ENCODE data around the gene RIMS3.

The RIMS3 gene

DNA sequence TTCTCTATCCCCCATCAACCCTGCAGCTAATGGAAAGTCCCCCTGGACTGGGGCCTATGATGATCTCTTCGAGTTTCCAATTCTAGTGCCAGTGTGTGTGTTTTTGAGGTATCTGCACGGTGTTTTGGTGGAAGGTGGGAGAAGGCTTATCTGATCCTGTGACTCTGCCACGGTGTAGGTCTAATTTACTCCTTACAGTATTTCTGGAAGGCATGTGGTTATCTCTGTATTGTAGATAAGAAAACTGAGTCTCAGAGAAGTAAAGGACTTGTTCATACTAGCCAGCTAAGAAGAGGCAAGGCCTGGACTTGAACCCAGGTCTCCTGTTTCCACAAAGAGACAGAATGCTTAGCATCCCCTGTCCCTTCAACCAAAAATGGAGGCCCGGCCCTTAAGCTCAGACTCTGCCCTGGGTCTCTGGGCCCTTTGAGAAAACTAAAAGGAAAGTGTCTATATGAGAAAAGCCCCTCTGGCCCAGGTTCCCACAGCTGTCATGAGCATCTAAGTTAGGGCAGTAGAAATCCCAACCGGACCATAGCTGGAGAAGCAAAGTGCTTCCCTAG lies 20.3 kb downstream of the RIMS3 start:
- Histone ChIP-seq H3K27ac (ENCODE audit: low read length) (no peak overlapping the region), H2AFZ (ENCODE audit: low read depth, low read length) (no peak overlapping the region), H3K4me3 (ENCODE audit: low read length) (no peak overlapping the region), H4K20me1 (ENCODE audit: insufficient read depth, low read length) (no peaks in the 10 kb centered on the region), H3K4me1 (ENCODE audit: low read length) (no peaks in the 10 kb centered on the region), H3K27me3 (ENCODE audit: low read depth, low read length) (no peaks in the 10 kb centered on the region), H3K9ac (ENCODE audit: low read length) (no peak overlapping the region), H3K36me3 (replicated peaks; ENCODE audit: low read depth, low read length) (no peaks in the 10 kb centered on the region), H3K4me2 (ENCODE audit: low read length) (no peak overlapping the region), H3K9me3 (ENCODE audit: insufficient read depth, low read length) (no peaks in the 10 kb centered on the region), H3K79me2 (ENCODE audit: low read length) (no peaks in the 10 kb centered on the region)
- TF ChIP-seq, protein P1, sequence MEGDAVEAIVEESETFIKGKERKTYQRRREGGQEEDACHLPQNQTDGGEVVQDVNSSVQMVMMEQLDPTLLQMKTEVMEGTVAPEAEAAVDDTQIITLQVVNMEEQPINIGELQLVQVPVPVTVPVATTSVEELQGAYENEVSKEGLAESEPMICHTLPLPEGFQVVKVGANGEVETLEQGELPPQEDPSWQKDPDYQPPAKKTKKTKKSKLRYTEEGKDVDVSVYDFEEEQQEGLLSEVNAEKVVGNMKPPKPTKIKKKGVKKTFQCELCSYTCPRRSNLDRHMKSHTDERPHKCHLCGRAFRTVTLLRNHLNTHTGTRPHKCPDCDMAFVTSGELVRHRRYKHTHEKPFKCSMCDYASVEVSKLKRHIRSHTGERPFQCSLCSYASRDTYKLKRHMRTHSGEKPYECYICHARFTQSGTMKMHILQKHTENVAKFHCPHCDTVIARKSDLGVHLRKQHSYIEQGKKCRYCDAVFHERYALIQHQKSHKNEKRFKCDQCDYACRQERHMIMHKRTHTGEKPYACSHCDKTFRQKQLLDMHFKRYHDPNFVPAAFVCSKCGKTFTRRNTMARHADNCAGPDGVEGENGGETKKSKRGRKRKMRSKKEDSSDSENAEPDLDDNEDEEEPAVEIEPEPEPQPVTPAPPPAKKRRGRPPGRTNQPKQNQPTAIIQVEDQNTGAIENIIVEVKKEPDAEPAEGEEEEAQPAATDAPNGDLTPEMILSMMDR (IDR thresholded peaks at IDR 0.05; ENCODE audit: low read depth, low read length) = no peak
- no peak for TF ChIP-seq EZH2phosphoT487 (IDR thresholded peaks at IDR 0.05; ENCODE audit: low read depth)

DNA sequence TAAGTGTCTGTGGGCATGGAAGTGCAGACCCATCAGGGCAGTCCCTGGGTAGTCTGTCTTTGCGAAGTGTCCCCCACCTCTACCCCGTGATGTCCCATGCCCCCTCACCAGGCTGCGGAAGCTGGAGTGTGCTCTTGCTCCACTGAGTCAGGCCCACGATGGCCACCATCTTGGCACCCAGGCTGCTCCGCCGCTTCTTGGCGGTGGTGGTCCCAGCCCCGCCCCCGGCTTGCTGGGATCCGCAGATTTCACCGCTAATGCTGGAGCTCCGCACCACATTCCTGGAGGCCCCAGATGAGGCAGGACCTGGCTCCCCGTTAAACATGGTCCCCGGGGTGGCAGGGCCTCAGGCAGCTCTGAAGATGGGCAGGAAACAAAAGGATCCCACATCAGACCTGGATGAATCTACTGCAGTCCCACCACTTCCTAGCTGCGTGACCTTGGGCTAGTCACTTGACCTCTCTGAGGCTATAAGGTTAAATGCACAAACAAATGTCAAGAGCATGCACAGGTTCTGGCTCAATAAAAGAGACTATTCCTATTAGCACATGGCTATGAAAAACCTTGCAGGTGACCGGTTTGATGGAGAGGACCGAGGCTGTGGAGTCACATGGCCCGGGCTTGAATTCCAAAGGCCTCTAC lies 23.8 kb downstream of the RIMS3 start:
- Histone ChIP-seq H3K27ac (ENCODE audit: low read length) (no peak overlapping the region), H3K4me2 (ENCODE audit: low read length) (no peak overlapping the region), H3K79me2 (ENCODE audit: low read length) (no peaks in the 10 kb centered on the region), H3K4me1 (ENCODE audit: low read length) (peaks cover 12% of the 10 kb centered on the region), H3K27me3 (ENCODE audit: low read depth, low read length) (no peaks in the 10 kb centered on the region), H3K4me3 (ENCODE audit: low read length) (no peak overlapping the region), H2AFZ (ENCODE audit: low read depth, low read length) (no peak overlapping the region), H4K20me1 (ENCODE audit: insufficient read depth, low read length) (no peaks in the 10 kb centered on the region), H3K9me3 (ENCODE audit: insufficient read depth, low read length) (no peaks in the 10 kb centered on the region), H3K9ac (ENCODE audit: low read length) (no peak overlapping the region), H3K36me3 (replicated peaks; ENCODE audit: low read depth, low read length) (no peaks in the 10 kb centered on the region)
- TF ChIP-seq, protein P1 (IDR thresholded peaks at IDR 0.05; ENCODE audit: low read depth, low read length) = no peak
- TF ChIP-seq EZH2phosphoT487 (IDR thresholded peaks at IDR 0.05; ENCODE audit: low read depth) = no peak

DNA sequence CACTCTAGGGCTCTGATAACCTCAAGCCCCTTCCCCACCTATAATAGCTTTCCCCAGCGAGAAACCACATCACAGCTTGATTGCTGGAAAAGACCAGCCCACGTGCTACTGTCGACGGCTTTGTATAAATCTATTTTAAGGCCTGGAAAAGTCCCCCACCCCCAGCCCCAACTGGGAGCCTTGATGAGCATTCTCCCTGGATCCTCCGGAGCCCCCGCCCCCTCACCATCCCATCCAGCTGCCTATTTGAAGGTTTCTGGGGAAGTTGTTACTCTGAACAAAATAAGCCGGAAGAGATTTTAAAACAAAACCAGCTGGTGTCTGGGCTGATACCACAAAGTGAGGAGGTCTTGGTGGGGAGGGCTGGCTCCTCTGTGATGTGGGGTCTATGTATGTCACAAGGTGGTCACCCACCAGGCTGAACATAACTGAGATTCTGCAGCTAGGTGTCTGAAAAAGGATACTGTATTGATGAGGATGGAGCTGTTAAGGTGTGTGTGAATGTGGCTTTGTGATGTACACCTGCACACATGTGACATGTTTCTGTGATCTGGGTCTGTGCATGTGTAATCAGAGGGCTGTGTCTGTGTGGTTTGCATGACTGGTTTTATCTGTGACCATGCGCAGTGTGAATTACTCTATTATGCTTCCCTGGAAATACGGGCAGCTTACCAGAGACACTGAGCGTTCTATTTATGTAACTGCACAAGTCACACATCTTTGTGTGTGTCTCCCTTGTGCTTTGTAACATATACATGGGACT lies 25.0 kb downstream of the RIMS3 start:
- H3K9ac ChIP-seq (ENCODE audit: low read length) = no peak overlapping the region
- H2AFZ ChIP-seq (ENCODE audit: low read depth, low read length) = no peak overlapping the region
- H3K27ac ChIP-seq (ENCODE audit: low read length) = no peak overlapping the region
- H3K4me1 ChIP-seq (ENCODE audit: low read length) = peaks cover 15% of the 10 kb centered on the region
- H3K27me3 ChIP-seq (ENCODE audit: low read depth, low read length) = no peaks in the 10 kb centered on the region
- TF ChIP-seq, protein P1 (IDR thresholded peaks at IDR 0.05; ENCODE audit: low read depth, low read length) = no peak
- TF ChIP-seq EZH2phosphoT487 (IDR thresholded peaks at IDR 0.05; ENCODE audit: low read depth) = no peak
- H3K4me2 ChIP-seq (ENCODE audit: low read length) = no peak overlapping the region
- no peaks in the 10 kb centered on the region for H3K9me3 ChIP-seq (ENCODE audit: insufficient read depth, low read length)
- H3K4me3 ChIP-seq (ENCODE audit: low read length) = no peak overlapping the region
- H4K20me1 ChIP-seq (ENCODE audit: insufficient read depth, low read length) = no peaks in the 10 kb centered on the region
- no peaks in the 10 kb centered on the region for H3K36me3 ChIP-seq (replicated peaks; ENCODE audit: low read depth, low read length)
- no peaks in the 10 kb centered on the region for H3K79me2 ChIP-seq (ENCODE audit: low read length)
